NCI-H2227 treated with DMSO at 0.1 percent for 48 hours (cell line): Measurements from ENCODE around the gene ARHGEF9.
"Not testable (repeated sequence)": the region's sequence is repeated elsewhere in the genome, so short reads cannot be mapped to it uniquely, and the experiment has no call there.

Experiments used
- DNase-seq: peaks from one replicate; lab custom pipeline; 2025; lab: John Stamatoyannopoulos, UW

The ARHGEF9 gene

GRCh38 chrX:63658920-63659319 lies 126.1 kb downstream of the ARHGEF9 start:
- DNase-seq: no peak

GRCh38 chrX:63657821-63658220 lies 127.2 kb downstream of the ARHGEF9 start:
- no peak for DNase-seq

DNA sequence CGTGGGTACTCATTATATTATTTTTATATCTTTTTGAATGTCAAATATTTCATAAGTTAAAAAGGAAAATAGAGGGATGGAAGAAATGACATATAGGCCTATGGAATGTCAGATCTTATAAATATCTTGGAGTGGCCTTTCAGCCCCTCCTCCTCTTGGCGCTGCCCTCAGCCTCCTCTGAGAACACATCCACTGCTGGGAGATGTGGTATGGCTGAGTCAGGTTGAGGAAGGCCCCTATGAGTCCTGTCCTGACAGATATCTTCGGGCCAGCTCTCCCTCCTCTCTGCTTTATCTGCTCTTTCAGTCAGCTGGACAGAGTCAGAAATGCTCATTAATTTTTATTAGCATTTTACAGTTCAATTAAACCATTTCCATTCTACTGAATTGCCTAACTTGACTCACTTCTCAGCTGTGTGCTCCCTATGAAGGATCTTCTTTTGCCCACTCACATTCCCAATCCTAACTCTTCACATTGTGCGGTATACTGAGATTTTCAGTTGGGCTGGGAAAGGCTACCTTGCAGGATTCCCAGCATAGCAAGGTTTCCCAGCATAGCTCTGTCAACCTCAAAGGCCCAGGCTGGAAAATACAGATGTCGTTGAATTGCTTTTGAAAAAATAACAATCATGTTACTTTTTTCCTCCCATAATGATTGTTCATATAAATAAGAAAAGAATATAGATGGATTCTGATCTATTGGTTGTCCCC lies 128.0 kb downstream of the ARHGEF9 start:
- DNase-seq: no peak

DNA sequence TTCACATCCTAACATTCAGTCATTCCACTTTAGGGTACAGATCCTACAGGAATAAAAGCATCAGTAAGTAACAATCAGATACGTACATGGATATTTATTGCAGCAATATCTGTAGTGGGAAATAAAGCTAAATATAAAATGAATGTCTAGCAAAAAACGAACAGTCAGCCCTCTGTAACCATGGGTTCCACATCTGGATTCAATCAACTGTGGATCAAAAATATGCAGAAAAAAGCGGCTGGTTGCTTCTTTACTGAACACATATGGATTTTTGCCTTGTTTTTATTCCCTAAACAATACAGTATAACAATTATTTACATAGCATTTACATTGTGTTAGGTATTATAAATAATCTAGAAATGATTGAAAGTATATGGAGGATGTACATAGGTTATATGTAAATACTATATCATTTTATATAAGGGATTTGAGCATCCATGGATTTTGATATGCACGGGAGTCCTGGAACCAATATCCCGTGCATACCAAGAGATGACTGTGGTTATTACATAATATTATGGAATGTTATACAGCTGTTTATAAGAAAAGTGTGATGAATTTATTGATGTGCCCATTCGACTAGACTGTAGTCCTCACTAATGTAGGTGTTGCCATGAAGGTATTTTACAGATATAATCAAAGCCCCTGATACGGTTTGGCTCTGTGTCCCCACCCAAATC lies 132.8 kb downstream of the ARHGEF9 start:
- DNase-seq: no peak

DNA sequence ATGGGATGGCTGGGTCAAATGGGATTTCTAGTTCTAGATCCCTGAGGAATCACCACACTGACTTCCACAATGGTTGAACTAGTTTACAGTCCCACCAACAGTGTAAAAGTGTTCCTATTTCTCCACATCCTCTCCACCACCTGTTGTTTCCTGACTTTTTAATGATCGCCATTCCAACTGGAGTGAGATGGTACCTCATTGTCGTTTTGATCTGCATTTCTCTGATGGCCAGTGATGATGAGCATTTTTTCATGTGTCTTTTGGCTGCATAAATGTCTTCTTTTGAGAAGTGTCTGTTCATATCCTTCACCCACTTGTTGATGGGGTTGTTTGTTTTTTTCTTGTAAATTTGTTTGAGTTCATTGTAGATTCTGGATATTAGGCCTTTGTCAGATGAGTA lies 139.3 kb downstream of the ARHGEF9 start:
- DNase-seq: not testable (repeated sequence)

GRCh38 chrX:63635750-63636149 lies 149.3 kb downstream of the ARHGEF9 start:
- no peak for DNase-seq

DNA sequence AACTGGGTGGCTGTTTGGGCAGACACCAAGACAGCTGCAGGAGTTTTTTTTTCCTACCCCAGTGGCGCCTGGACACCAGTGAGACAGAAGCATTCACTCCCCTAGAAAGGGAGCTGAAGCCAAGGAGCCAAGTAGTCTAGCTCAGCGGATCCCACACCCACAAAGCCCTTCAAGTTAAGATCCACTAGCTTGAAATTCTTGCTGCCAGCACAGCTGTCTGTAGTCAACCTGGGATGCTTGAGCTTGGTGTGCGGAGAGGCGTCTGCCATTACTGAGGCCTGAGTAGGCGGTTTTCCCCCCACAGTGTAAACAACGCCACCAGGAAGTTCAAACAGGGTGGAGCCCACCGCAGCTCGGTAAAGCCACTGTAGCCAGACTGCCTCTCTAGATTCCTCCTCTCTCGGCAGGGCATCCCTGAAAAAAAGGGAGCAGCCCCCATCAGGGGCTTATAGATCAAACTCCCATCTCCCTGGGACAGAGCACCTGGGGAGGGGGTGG lies 171.4 kb downstream of the ARHGEF9 start:
- no peak for DNase-seq

DNA sequence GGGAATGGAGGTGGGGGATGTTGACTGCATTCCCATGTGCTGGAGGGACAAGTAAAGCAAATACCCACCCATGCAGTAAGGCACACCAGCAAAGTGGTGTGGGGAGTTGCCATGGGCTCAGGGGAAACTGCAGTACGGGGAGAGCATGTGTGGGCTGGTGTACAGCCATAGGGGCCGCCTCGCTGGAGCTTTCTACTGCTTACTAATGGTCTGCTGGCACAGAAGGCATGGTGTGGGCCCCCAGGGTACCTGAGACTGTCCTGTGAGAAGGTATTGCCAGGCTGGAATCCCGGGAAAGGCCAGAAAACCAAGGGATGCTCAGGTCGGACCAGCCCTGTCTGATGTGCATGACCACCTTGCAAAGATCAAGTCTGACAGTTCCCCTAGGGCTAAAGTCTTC lies 199.1 kb downstream of the ARHGEF9 start:
- DNase-seq: no peak
